HG03135 (cell line): Measurements from ENCODE around the gene HIVEP3.

Experiments used
- ATAC-seq: cut with Tn5 transposase; IDR thresholded peaks from one replicate; pipeline ENCODE4 v1.9.1; 2021; ENCODE audit warnings: mild to moderate bottlenecking, moderate library complexity; ENCODE audit not compliant: unreplicated experiment

Gene HIVEP3

DNA sequence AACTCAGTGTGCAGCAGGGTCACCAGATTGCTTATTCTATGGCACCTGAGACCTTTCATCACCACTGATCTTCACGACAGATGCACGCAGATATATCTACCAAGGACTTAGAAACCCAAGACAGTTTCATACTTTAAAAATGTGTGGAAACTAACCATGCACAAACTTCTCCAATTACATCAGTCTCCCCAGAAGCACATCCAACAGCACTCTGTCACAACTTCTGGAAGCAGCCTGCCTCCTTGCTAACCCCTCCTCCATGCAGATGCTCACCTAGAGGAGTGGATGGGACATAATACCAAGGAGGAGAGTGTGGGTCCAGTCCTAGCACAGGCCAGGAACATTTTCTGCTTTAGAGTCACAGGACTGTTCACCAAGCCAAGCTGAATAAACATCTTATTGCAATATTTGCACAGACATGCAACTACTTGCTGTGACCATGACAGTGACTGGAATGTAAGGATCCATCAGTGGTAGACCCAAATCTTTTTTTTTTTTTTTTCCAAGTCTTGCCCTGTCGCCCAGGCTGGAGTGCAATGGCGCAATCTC is 69.4 kb downstream of the HIVEP3 start:
- no peak for ATAC-seq

DNA sequence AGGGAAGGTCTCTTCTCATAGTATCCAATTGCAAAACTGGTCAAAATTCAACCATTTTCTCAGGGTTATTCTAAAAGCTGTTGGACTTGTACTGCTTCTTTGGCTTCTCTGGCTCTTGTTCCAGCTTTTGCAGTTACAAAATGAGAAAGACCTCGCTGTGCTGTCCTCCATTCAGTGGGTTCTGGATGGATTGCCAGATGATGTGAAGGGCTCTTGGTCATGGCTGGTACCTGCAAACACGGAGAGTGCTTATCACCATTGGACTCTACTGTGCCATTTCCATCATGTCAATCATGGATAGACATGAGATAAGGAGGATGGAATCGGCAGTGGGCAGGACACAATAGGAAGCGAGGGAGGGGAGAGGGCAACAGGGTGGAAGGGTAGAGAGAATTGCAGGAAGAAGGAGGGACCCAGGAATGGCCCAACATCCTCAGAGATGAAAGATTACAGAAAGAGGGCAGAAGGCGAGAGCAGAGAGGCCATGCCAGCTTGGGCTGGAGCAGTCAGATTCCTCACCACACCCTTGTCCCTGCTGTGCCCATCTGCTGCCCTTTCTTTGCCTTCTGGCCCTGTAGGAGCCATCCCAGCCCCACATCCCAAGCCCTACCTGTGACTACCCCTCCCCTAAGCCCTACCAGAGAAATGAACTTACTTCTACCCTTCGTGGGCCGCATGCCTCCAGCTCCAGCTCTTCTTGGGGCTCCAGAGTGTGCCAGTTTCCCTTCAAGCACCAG is 70.3 kb downstream of the HIVEP3 start:
- ATAC-seq: no peak

DNA sequence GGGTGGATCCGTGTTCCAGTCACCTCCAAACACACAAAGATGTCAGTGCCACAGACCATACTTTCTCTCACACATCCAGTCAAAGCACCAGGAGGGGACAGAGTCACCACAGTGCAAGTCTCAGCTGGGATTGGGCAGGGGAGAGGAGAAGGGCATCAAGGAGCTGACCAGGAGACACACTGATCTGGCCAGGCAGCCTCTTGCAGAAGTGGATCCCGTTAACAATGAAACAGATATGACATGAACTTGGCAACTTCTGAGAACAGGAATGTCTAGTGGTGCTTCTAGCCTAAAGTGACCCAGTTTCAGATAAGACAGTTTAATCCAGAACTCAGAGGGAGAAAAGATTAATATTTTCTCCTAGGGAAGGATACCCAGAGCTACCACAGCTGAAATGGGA is 71.0 kb downstream of the HIVEP3 start:
- no peak for ATAC-seq

DNA sequence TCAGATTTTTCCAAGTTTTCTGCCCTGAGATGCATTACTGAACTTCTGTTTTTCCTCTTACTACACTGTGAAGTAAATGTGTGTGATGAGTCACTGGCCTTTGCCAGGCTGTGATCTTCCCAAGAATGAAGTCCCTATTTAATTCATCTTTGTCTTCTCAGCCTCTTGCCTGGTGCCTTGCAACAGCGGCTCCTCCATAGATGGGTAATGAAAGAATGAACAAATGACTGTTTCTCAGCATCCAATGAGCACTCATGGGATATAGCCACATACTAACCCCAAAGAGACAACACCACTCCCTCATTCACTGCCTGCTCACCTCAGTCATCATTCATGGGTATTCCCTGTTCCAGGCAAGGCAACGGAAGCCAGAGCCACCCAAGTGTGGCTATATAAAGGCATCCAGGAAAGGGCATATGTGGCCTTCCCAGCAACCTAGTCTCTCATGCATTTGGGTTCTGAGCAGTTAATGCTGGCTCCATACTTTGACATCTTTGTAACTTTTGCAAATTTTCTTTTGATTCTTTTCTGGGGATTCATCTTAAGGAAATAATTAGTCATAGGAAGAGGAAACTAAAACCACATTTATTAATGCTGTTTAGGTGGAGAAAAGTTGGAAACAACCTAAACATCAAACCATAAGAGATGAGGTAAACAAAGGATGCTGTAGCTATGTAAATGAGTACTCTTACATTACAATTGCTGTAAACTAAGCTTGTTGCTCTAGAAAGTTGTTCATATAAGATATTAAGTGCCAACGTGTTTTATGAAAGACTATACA is 71.9 kb downstream of the HIVEP3 start:
- no peak for ATAC-seq

DNA sequence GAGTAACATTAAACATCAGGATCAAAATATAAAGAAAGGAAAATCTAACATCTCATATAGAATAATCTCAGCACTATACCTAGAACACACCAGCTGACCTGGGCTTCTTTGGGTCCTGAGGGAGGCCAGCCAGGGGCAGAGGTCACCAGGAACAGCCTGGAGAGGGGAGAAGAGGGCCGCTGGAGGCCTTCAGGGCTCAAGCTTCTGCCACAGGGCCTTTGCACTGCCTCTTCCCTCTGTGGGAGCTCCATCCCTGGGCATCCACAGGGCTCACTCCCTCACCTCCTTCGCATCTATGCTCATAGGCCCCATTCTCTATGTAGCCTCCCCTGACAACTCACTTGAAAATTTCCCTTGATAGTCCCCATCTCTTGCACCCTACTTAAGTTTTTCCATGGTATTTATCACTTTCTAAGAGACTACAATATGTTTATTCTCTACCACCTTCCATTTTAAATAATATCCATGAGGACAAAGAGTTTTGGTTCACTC is 73.9 kb downstream of the HIVEP3 start:
- ATAC-seq: no peak

DNA sequence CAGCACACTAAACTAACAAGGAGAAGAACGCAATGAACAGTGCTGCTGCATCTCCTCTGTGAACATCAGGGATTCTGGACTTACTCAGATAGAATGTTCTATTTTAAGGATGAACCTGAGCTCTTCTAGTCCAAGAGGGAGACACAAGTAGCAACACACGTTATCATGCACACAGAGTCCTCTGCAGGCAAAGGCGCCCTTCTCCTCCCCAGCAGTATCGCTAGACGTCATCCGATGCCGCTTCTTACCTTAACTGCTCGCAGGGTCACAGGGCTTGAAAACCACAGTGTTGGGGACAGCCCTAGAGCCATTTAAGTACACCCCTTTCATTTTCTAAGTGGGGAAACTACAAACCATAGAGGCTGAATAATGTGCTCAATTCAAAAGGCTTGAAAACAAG is 74.5 kb downstream of the HIVEP3 start:
- ATAC-seq: no peak

DNA sequence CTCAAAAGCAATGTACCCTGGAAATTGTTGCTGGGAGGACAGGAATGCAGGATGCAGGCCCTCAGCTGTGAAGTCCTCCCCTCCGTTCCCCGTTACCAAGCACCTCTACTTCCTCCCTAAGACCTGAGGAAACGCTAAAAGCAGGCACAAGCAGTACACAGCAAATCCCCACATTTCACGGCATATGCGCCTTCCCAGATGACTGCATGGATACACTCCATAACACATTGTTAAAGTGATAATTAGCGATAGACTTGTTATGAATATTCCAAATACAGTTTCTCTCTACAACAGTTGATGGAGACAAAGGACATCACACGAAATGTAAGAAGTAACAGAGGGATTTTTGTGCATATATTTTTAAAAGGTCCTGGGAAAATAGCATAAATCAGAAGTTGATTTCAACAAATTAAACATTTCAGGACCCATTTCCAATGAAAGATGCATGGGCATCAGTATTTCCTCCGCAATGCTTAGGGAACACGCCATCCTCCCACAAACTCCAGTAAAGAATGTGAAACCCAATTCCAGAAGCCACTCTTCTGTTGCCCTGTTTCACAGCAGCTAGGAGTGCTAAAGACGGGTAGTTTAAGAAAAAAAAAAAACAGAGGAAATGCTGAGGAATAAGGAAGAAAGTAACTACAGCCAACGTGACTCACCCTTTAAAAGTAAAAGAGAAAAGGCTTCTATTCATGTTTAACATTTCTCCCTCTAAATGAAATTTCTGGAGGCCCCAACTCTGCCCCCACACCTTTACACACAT is 75.5 kb downstream of the HIVEP3 start:
- no peak for ATAC-seq

DNA sequence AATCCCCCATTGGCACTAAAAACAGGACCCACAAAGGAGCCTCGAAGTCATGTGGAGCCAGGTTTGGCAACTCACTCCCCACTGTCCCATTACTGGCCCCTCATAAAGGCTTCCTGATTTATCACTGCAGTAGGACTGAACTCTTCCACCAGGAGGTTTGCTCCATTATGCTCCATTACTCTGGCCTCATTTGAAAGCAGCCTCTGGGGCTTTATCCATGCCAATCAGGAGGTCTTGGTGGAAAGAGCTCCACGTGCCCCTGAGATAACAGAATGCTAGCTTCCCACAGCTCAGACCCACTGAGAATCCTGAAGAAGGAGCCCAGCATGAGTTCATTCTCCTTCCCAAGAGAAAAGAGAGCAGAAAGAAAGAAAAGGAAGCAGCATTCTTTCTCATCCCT is 76.4 kb downstream of the HIVEP3 start:
- no peak for ATAC-seq

DNA sequence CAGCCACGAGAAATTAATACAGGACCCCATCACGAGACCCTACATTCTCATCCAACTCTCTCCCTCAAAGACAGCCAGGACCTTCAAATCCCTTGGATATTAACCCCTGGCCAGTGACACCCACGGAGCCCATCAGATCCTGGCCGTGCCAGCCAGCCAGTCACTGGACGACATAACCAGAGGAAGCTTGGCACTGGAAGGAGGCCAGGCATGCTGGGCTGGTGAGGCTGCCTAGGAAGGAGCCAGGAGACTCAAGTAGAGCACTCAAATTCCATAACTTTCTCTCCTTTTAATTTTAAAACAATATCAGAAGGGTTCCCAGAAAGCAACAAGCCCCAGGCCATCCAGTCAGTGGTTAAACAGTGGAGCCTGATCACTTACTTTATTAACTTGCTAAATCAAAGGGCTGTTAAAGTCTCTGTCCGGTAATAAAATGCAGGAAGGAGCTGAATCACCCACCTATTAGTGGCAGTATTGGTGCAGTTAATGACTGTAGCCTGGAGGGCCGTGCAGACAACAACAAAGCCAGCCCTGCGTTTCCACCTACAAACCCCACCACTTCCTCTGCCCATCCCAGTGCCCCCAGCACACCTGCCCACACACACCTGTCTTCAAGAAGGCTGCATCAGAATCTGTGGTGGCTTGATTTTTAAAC is 78.0 kb downstream of the HIVEP3 start:
- ATAC-seq: no peak

DNA sequence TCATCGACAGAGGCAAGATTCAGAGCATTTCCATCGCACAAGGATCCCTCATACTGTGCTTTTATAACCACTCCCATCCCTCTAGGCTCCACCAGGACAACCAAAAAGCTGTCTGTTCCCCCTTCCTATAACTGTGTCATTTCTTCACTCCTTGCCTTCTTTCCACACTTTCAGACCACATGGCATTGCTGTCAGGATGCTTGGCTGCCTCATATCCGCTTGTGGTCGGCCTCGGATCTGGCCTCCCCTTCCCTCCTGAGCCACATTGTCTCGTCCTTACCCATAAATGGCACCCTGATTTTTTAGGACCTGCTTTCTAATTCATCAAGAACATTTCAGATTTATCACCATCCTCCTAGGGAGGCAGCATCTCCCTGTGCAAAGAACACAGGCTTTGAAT is 80.5 kb downstream of the HIVEP3 start:
- no peak for ATAC-seq

DNA sequence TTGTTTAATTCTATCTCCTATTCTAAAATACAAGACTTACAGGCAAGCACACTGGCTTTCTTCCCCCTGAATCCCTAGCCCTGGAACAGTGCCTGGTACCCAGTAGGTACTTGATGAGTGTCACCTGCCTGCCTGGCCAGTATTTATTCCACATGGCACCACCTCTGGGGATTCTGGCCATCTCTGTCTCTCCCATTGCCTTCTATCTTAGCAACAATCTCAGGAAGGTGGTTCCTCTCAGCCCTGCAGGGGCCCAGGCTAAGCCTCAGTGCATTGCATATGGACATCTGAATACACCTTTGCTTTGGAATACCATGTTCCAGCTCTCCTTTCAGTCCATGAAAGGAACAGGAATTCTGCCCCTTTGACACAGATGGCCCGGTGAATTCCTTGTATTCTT is 81.0 kb downstream of the HIVEP3 start:
- no peak for ATAC-seq

DNA sequence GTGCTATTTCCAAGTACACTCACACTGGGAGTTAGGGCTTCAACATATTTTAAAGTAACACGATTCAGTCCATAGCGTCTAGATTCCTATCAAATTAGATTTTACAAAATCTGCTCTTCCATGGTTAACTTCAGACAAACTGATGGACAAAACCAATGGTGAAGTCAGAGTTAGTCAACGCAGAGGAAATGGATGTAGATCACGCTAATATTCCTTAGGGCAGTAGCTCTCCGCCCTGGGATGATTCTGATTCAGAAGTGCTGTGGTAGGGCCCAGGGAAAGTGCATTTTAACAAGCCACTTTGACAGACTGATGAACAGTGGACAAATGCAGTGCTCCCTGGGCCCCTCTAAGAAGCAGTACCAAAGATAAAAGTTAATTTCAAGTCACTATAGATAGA is 83.2 kb downstream of the HIVEP3 start:
- no peak for ATAC-seq

DNA sequence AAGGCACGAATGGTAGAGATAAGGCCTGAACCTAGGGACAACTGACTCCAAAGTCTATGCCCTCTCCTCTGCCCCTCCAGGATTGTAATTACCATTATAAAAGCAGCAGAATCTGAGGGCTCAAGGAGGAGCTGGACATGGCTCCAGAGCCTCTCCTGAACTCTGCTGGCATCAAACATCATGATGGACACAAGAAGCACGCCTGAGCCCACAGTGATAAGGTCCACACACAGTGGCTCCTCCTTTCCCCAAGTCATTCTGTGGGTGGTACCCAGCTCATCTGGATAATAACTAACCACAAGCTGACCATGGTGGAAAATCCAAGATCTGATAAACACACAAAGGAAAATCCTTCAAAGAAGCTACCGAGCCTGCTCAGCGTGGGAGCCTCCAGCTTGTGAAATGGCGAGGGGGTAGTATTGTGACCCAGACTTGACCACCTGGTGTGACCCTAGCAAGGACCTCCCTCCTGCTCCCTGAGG is 85.2 kb downstream of the HIVEP3 start:
- ATAC-seq: no peak

DNA sequence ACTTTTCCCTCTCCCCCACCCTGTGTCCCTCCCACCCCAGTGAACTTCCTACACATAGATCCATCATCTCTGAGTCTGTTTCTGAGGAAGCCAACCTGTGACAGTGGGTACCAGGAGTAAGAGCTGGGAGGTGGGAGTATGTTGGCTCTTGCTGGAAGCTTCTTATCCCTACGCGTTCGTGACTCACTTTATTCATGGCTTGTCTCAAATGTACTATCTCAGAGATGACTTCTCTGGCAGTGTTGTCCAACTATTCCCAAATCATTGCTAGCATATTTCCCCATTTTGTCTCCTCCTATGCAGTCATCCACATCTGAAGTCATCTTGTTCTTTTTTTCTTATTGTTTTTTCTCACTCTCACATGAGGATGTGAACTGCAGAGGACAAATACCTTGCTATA is 88.0 kb downstream of the HIVEP3 start:
- ATAC-seq: no peak

DNA sequence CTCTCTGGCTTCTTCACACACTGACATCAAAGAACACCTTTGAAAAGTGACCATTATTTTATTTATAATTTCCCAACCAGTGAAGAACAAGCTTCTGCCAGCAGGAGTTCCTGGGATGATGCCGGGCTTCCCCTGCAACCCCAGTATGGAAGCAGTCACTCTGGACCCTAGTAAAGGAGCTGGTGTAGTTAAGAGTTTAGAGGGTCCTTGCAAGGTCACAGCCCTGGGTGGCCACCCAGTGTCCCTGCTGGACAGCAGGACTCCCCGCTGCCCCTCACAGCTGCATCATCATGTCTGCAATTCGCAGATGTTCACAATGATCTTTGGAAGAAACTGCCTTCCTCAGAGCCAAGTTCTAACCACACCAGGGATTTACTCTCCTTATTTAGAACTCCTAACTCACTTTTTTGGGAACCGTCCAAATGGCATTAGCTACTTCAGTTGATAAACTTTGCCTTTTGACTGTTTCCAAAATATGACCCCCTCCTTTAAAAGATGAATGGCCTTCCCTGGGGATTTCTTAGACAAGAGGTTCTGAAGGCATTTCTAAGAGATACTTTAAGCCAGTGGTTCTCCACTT is 90.6 kb downstream of the HIVEP3 start:
- no peak for ATAC-seq

DNA sequence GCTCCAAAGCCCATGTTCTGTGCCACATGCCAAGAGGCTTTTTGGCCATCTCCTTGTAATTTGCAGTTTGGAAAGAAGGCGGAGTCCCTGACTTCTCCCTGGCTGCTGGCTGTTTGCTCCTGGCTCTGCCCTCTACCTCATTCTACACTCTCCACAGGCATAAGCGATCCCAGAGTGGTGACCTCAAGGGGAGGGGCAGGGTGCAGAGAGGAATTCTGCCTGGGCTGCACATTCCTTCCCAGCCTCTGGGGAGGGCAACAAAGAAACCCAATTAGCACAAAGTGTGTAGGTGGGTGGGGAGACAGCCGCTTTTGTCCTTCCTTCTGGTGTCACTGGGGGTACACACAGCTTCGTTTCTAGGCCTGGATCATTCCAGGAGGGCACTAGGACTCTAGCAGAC is 95.3 kb downstream of the HIVEP3 start:
- ATAC-seq: no peak

DNA sequence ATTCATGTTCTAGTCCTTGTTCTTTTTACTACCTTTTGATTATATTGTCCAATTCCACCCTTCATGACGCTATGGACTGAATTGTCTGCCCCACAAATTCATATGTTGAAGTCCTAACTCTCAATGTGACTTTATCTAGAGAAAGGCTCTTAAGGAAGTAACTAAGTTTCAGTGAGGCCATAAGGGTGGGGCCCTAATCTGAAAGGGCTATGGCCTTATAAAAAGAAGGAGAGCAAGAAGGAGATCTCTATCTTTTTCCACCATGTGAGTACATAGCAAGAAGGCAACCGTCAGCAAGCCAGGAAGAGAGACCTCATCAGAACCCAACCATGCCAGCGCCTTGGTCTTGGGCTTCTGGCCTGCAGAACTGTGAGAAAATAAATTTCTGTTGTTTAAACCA is 95.9 kb downstream of the HIVEP3 start:
- no peak for ATAC-seq

DNA sequence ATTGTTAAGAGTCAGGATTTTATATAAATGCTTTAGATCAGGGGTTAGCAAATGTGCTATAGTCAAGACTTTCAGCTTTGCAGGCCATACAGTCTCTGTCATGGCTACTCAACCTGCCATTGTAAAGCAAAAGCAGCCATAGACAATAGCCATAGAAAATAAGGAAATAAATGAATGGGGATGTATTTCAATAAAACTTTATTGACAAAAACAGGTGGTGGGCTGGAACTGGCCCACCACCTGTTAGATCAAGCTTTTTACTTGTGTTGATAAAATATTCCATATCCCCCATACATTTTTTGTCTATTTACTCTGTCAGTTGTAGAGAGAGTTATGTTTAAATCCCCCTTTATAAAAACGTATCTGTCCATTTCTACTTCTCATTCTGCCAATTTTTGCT is 98.9 kb downstream of the HIVEP3 start:
- no peak for ATAC-seq

DNA sequence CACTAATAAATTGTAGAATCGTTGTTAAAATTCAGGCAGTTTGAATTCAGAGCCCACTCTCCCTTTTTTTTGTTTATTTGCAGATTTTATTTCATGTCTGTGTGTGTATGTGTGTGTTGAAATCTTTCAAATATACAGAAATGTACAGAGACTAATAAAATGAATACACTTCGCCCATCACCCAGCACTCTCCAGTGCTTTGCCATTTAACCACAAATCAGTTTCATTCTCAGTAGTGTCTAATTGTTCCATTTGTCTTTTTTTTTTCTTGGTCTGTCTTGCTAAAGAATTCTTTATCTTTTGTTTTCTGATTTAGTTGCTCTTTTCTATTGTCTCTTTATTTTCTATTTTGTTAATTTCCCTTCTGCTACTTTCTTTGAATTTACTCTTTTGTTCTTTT is 99.7 kb downstream of the HIVEP3 start:
- no peak for ATAC-seq

DNA sequence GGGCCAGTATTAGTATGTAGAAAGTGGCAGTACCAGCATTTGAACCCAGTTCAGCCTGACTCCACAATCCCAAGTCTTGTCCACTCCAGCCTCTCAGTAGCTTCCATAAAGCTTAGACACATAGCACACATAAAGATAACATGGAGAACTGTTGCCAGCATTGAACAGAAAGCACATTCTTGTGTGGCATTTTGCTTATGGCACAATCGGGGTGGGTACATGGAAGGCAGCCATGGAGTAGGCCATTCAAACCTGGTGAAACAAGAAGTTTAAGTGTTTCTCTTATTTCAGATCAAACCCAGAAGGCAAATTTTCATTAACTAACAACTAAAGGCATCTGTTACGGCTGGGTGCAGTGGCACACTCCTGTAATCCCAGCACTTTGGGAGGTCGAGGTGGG is 102.7 kb downstream of the HIVEP3 start:
- no peak for ATAC-seq
